Measurements from ENCODE around the gene CFDP1. TPM values are rescaled to one million over a fixed set of nuclear protein-coding genes. Genes with fewer than 3 reads are reported as not detected.
A peak's percentile ranks its signal among the peaks of the same experiment; 100 is the strongest.

The CFDP1 gene
- total and polyA plus RNA-seq, 2 of the 13 experiments (the other 11 are each of a cell fraction or from before 2014, with no cell fraction given): 78.6 to 153 TPM

- TF ChIP-seq ZNF75D (CRISPR knock-in tag; IDR thresholded peaks at IDR 0.05; ENCODE audit: borderline replicate concordance) (no peak), PTBP1 (IDR thresholded peaks at IDR 0.05; ENCODE audit: low read depth, low read length, poor library complexity, severe bottlenecking) (no peak), ZHX1 (CRISPR knock-in tag; IDR thresholded peaks at IDR 0.05; ENCODE audit: low read depth) (no peak), ESRRA (CRISPR knock-in tag; IDR thresholded peaks at IDR 0.05; ENCODE audit: low read depth) (no peak), ZKSCAN1 (IDR thresholded peaks at IDR 0.05; ENCODE audit: low read length) (no peak), ZNF770 (CRISPR knock-in tag; IDR thresholded peaks at IDR 0.05) (no peak), GATAD1 (CRISPR knock-in tag; IDR thresholded peaks at IDR 0.05) (no peak), ZNF724P (CRISPR knock-in tag; IDR thresholded peaks at IDR 0.05; ENCODE audit: borderline replicate concordance) (no peak), KLF11 (CRISPR knock-in tag; IDR thresholded peaks at IDR 0.05) (no peak), NBN (conservative IDR thresholded peaks at IDR 0.05) (no peak), RAD21 (CRISPR knock-in tag; IDR thresholded peaks at IDR 0.05) (0 out of 2 replicates have a peak, but pooled peaks have one; percentile 63), SP2 (CRISPR knock-in tag; IDR thresholded peaks at IDR 0.05) (no peak), HNRNPH1 (optimal IDR thresholded peaks at IDR 0.05; ENCODE audit: low read depth, low read length) (peak; percentile 57), ZNF512 (CRISPR knock-in tag; IDR thresholded peaks at IDR 0.05) (no peak), MAFG (CRISPR knock-in tag; IDR thresholded peaks at IDR 0.05) (no peak), HDAC6 (IDR thresholded peaks at IDR 0.05; ENCODE audit: low read depth, low read length) (no peak), ZNF850 (CRISPR knock-in tag; conservative IDR thresholded peaks at IDR 0.05) (no peak), TARDBP (CRISPR knock-in tag; IDR thresholded peaks at IDR 0.05) (no peak), CEBPB (IDR thresholded peaks at IDR 0.05; ENCODE audit: borderline replicate concordance, low read depth, low read length) (no peak), STAT5B (CRISPR knock-in tag; IDR thresholded peaks at IDR 0.05) (no peak), ZNF180 (CRISPR knock-in tag; IDR thresholded peaks at IDR 0.05; ENCODE audit: borderline replicate concordance, low read depth) (no peak), ARNTL (CRISPR knock-in tag; IDR thresholded peaks at IDR 0.05) (0 out of 2 replicates have a peak, but pooled peaks have one; percentile 39), ZNF737 (CRISPR knock-in tag; IDR thresholded peaks at IDR 0.05; ENCODE audit: borderline replicate concordance) (no peak), ZNF891 (CRISPR knock-in tag; IDR thresholded peaks at IDR 0.05) (0 out of 2 replicates have a peak, but pooled peaks have one; percentile 8), POLR2A (IDR thresholded peaks at IDR 0.05; ENCODE audit: insufficient read depth in 1 of 2, low read depth in 2 of 2, low read length in 2 of 2) (peak in 1 of 2 experiments; percentile 5; a peak in 1 of 4 replicates), ZNF550 (CRISPR knock-in tag; IDR thresholded peaks at IDR 0.05; ENCODE audit: borderline replicate concordance) (no peak)
Measured at GRCh38 chr16:75250089-75250808, 183.1 kb downstream of the CFDP1 start (continued).

Data from HepG2 (cell line).